ENCODE results near the gene CITED4. TPM values are rescaled to one million over a fixed set of nuclear protein-coding genes. Genes with fewer than 3 reads are reported as not detected.

Gene CITED4
- total RNA-seq, 1 experiment from 2014 or later: 9.5 TPM

GRCh38 chr1:40907899-40908298, 45.7 kb upstream of the CITED4 start:
- no peak overlapping the region for H2AK5ac ChIP-seq (ENCODE audit: insufficient read length, low read length)

More at GRCh38 chr1:40907899-40908298, 45.7 kb upstream of the CITED4 start:
- no peak overlapping the region for H3K4ac ChIP-seq (ENCODE audit: low read depth, low read length)
- no peak overlapping the region for H3K23ac ChIP-seq (ENCODE audit: insufficient read length, low read depth, low read length)
- no peak overlapping the region for H3K27ac Mint-ChIP-seq
- H3T11ph ChIP-seq (ENCODE audit: low read length): no peak overlapping the region
- no peak overlapping the region for H2BK20ac ChIP-seq (ENCODE audit: low read depth, low read length, poor library complexity, severe bottlenecking)
- H4K91ac ChIP-seq (ENCODE audit: insufficient read length, low read depth, low read length): no peak overlapping the region
- no peak for DNase-seq
- no peaks in the 10 kb centered on the region for H3K27me3 ChIP-seq (ENCODE audit: insufficient read depth, low read length)
- no peak overlapping the region for H3K27ac ChIP-seq (ENCODE audit: insufficient read length, low read depth, low read length)
- no peaks in the 10 kb centered on the region for H3K79me2 ChIP-seq (ENCODE audit: insufficient read depth, low read length)
- no peak overlapping the region for H2BK12ac ChIP-seq (ENCODE audit: insufficient read length, low read depth, low read length)
- H3K4me1 ChIP-seq (ENCODE audit: insufficient read depth, low read length): no peaks in the 10 kb centered on the region
- H2AFZ ChIP-seq (ENCODE audit: low read length): no peak overlapping the region
- no peaks in the 10 kb centered on the region; a peak in 1 of 5 replicates for H3K9me3 Mint-ChIP-seq
- H3K14ac ChIP-seq (ENCODE audit: insufficient read depth, low read length): no peak overlapping the region
- no peak overlapping the region for H4K5ac ChIP-seq (ENCODE audit: insufficient read length, low read depth, low read length)
- no peak overlapping the region for H3K4me3 Mint-ChIP-seq
- no CpG with 5 or more reads among the region's 4 CpGs for WGBS (ENCODE audit: extremely low coverage, insufficient read length, low lambda C conversion rate)
- no peak overlapping the region for H2BK5ac ChIP-seq (ENCODE audit: insufficient read length, low read length)
- H2BK15ac ChIP-seq (ENCODE audit: low read depth, low read length): no peak overlapping the region
- no peaks in the 10 kb centered on the region for H3K4me1 Mint-ChIP-seq
- no peaks in the 10 kb centered on the region for H3K79me1 ChIP-seq (ENCODE audit: insufficient read depth, low read depth, low read length, poor library complexity, severe bottlenecking)
- no peaks in the 10 kb centered on the region for H3K23me2 ChIP-seq (ENCODE audit: insufficient read length, low read depth, low read length, poor library complexity, severe bottlenecking)
- no peak overlapping the region for H3K4me2 ChIP-seq (ENCODE audit: insufficient read depth, insufficient read length, low read length)
- H3K9me3 ChIP-seq (ENCODE audit: control insufficient read depth, low read depth, low read length): no peaks in the 10 kb centered on the region
- H3K18ac ChIP-seq (ENCODE audit: insufficient read length, low read depth, low read length): no peak overlapping the region
- no peaks in the 10 kb centered on the region for H3K27me3 Mint-ChIP-seq (ENCODE audit: low read depth)
- H2BK120ac ChIP-seq (ENCODE audit: low read depth, low read length, poor library complexity, severe bottlenecking): no peak overlapping the region
- H3K56ac ChIP-seq (ENCODE audit: insufficient read length, low read depth, low read length): no peak overlapping the region
- H4K20me1 ChIP-seq (ENCODE audit: control insufficient read depth, insufficient read depth, insufficient read length): no peaks in the 10 kb centered on the region
- H3K36me3 Mint-ChIP-seq (ENCODE audit: insufficient read depth in 1 of 3, low read depth in 3 of 3): no peaks in the 10 kb centered on the region
- H3K9ac ChIP-seq (ENCODE audit: extremely low read depth, insufficient read length, low read length): no peak overlapping the region
- no peak for TF ChIP-seq CTCF (conservative IDR thresholded peaks at IDR 0.05)
- no peak overlapping the region for H4K8ac ChIP-seq (replicated peaks; ENCODE audit: insufficient read length, low read depth, low read length)

Data from H9 (cell line).